ENCODE measurements around the gene BIRC5.

- TF ChIP-seq CTCF (IDR thresholded peaks at IDR 0.05) (no peak), POLR2A (IDR thresholded peaks at IDR 0.05) (no peak)
Observed at GRCh38 chr17:78255029-78255656, 41.1 kb downstream of the BIRC5 start.

Data from gastroesophageal sphincter (tissue), 3 donors.